Measurements from ENCODE around the gene VPS26B.

GRCh38 chr11:134233729-134234179, 9.3 kb downstream of the VPS26B start:
- TF ChIP-seq CTCF (IDR thresholded peaks at IDR 0.05) (no peak), POLR2AphosphoS5 (IDR thresholded peaks at IDR 0.05) (no peak)
